HG02981 (cell line): ENCODE data around the gene CDC27.
"Not testable (repeated sequence)": the region's sequence is repeated elsewhere in the genome, so short reads cannot be mapped to it uniquely, and the experiment has no call there.

Experiments
- ATAC-seq: cut with Tn5 transposase; IDR thresholded peaks from one replicate; pipeline ENCODE4 v1.9.1; 2021; ENCODE audit warnings: mild to moderate bottlenecking, moderate library complexity; ENCODE audit not compliant: unreplicated experiment

The CDC27 gene

DNA sequence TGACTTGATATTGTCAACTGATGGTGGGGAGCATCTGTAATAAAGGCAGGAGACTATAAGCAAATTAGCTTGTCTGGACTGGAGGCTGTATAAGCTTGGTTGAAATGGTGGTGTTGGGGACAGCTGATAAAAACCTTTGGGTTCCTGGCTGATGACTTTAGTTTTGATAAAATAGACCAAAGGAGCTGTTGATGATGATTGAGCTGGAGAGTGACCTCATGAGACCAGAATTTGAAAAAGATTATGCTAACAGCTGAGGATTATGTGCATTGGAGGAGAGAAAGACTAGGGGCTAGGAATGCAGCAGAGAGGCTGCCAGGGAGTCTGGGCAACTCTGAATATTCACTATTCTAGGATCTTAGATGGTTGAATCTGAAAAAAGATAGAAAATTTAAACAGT is 8.7 kb upstream of the CDC27 start:
- no peak for ATAC-seq

DNA sequence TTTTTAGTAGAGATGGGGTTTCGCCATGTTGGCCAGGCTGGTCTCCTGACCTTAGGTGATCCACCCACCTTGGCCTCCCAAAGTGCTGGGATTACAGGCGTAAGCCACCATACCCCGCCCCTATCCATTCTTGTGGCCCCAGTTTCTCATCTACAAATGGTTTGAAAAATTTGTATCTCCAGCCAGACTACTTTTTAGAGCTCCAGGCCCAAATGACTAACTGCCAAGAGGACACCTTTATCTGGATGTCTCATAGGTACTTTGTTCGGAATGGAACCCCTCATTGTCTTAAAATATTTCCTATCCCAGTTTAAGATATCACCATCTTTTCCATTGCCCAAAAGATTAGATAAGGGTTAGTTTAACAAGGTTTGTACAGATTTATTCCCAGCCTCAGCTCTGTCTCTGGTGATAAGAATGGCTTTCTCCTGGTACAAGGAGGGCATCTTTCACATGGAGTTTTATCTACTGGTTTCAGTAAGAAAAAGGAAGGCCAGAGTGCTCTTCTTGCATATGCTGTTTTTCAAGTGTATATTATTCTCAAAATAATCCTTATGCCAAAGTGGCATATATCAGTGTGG is 4.9 kb upstream of the CDC27 start:
- no peak for ATAC-seq

DNA sequence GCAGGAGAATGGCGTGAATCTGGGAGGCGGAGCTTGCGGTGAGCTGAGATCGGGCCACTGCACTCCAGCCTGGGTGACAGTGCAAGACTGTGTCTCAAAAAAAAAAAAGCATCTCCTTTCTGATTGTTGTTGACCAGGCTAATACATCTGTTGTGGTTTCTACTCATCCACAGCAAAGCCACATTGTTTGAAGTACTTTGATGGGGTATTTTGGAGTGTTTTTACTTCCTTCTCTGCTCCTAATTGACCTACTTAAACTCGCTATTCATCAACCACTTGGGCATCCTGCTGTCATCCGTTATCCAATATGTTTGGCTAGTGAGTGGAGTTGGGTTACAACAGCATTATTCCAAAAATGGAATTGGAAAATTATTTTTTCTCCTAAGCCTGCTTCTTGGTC is 3.5 kb upstream of the CDC27 start:
- no peak for ATAC-seq

DNA sequence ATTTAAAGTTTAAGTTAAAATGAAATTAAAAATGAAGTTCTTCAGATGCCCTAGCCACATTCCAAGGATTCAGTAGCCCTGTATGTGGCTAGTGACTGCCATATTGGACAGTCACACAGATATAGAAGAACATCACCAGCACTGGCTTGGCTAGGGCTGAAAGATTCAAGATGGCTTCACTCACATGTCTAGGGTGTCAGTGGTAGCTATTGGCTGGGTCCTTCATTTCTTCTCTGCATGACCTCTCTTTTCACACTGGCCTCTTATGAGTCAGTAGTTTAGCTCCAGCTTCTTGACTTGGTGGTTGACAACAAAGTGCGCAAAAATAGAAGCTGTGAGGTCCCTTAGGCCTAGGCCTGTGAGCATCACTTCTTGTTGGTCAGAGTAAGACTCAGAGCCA is 1.7 kb upstream of the CDC27 start:
- no peak for ATAC-seq

DNA sequence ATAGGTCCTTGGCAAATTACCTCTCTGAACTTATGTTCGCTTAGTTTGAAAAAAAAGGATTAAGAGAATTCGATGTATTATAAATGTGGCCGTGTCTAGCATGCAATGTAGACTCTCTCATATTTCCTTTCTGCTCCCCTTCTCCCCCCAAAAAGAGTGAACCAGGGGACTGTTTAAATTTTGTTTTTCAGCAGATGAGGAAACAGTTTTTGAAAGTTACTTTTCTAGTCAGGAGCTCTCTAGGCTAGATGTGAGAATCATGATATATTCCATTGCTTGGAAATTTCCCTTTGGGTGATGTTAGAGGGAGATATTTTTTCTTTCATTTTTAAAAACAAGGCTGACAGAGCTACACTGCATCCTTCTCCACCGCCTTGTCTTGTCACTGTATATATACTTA is 1.1 kb upstream of the CDC27 start:
- no peak for ATAC-seq

DNA sequence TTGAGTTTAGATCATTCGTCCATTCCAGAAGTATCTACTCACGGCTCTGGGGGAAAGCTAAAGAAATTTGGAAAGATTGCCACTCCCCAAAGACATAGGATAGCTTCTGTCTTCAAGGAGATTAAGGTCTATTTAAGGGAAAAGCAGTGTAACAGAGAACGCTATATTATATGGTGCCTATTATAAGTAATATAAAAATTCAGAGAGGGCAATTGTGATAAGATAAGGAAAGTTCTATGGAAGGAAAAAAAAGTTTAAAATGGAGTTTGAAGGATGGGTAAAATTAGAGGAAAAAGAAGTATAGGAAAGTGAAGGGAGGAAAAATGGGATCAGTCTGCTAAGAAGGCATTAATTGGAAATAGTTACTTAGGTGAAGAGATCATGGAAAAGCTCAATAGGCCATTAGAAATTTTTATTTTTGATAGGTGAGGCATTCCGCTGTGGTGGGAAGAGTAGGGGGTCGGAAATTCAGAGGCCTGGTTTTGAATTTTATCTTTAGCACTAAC is 690 bp upstream of the CDC27 start:
- ATAC-seq, result peak; percentile 2

DNA sequence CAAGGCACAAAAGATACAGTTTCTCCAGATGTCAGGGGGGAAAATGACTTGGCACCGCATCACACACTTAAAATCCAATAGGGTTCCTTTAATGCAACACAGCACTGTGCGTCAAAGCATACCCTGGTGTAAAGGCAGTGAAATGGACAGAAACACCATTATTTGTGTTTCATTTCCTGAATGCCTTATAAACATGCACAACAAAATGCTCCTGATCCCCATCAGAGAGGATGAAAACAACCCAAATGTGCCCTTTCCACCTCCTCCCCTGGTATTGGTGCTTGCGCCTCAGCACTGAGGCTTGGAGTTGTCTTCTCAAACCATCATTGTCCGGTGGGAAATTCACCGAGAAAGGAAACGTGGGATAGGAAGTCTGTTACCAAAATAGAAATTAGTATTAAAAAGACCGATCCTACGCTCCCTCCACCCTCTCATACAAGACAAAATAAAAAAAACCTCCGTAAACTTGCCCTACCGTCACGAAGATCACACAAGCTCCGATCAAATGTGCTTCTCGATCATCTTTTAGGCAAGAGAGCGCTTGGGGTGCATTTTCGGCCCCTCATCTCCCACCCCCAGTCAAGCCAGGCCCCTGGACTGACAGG is 722 bp downstream of the CDC27 start:
- ATAC-seq, result no peak

DNA sequence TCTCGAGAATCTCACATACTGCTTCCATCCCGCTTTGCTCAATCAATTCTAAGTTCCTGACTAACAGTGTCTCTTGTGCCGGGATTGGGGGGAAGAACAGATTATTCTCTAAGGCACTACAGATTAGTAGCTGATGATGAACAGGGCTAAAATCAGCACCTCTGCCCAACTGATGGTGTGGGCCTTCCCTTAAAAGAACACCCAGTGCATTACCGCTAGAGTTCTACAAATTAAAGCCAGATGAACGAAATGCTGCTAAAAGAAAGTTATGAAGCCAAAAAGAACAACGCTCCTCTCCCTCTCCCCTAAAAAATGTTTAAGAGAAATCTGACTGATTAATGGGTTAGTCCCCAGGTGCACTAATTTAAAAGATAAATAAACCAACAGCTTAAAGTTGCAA is 4.4 kb downstream of the CDC27 start:
- no peak for ATAC-seq

DNA sequence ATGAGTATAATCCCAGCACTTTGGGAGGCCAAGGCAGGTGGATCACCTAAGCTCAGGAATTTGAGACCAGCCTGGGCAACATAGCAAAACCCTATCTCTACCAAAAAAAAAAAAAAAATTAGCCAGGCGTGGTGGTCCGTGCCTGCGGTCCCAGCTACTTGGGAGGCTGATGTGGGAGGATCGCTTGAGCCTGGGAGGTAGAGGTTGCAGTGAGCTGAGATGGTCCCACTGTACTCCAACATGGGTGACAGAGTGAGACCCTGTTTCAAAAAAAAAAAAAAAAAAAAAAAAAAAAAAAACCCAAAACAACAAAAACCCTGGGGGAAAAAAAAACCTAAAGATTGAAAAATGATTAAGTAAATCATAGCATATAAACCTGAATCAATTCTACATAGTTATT is 8.1 kb downstream of the CDC27 start:
- not testable (repeated sequence) for ATAC-seq

DNA sequence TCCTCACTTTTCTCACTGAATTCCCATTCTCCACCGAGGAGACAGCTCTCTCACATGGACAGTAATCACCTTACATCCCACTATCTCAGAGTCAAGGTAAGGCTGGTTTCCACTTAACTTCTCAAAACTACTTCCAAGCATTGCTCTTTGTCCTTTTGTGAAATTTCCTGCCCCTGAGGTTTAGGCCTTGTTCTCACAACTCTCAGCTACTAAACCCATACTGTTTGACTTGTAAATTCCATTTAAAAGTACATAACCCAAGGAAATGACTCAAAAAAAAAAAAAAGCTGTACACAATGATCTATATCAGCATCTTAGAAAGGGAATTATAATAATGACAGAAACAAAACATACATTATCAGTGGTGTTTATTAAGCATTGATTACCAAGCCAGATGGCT is 8.8 kb downstream of the CDC27 start:
- ATAC-seq, result no peak

DNA sequence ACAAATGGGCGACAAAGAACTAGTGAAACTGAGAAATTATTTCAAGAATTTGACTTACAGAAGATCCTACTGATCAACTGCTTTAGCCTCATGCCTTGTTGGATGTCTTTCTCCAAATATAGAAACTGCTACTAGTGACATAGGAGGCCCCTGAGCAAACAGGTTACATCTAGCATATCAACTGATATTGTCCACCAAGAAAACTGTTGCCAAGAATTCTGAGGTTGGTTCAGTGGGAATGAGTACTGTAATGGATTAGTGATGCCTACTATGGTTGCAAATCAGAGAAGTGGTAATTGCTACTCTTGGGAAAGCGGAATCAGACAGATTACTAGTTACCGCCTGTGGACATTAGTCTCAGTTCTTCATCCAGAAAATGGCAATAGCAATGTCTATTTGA is 10.0 kb downstream of the CDC27 start:
- ATAC-seq, result no peak

DNA sequence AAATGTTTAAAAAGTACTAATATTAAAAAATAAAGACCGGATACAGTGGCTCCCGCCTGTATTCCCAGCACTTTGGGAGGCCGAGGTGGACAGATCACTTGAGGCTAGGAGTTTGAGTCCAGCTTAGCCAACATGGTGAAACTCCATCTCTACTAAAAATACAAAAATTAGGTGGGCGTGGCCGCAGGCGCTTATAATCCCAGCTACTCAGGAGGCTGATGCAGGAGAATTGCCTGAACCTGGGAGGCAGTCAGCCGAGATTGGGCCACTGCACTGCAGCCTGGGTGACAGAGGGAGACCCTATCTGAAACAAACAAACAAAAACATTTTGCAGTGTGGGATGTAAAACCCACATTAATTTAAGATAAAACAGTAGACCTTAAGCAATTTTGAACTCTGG is 11.8 kb downstream of the CDC27 start:
- no peak for ATAC-seq

DNA sequence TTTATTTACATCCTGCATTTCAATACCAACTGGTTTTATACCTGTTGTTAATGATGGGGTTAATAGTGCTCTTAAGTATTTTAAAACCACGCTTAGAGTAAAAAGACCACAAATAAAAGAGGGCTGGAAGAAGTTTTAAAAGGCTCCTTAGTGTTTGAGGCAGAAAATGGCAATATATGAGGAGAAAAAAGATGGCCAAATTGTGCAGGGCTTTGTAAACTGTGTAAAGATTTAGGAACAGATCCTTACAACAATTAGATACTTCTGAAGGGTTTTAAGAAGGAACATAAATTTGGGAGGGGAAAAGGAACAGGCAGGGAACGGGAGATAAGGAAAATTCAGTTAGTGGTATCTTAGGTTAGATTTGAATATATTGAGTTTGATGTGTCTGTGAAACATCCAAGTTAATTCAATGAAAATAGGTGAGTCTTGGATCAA is 12.7 kb downstream of the CDC27 start:
- no peak for ATAC-seq

DNA sequence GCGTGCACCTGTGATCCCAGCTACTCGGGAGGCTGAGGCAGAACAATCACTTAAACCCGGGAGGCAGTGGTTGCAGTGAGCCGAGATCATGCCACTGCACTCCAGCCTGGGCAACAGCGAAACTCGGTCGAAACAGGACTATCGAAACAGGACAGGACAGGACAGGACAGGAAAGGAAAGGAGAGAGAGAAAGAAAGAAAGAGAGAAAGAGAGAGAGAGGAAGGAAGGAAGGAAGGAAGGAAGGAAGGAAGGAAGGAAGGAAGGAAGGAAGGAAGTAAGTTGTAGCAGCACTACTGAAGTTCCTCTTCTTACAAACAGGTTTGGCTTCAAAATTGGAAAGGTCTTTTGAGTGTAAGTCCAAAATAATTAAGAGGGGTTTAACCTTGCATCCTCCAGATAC is 14.3 kb downstream of the CDC27 start:
- not testable (repeated sequence) for ATAC-seq

DNA sequence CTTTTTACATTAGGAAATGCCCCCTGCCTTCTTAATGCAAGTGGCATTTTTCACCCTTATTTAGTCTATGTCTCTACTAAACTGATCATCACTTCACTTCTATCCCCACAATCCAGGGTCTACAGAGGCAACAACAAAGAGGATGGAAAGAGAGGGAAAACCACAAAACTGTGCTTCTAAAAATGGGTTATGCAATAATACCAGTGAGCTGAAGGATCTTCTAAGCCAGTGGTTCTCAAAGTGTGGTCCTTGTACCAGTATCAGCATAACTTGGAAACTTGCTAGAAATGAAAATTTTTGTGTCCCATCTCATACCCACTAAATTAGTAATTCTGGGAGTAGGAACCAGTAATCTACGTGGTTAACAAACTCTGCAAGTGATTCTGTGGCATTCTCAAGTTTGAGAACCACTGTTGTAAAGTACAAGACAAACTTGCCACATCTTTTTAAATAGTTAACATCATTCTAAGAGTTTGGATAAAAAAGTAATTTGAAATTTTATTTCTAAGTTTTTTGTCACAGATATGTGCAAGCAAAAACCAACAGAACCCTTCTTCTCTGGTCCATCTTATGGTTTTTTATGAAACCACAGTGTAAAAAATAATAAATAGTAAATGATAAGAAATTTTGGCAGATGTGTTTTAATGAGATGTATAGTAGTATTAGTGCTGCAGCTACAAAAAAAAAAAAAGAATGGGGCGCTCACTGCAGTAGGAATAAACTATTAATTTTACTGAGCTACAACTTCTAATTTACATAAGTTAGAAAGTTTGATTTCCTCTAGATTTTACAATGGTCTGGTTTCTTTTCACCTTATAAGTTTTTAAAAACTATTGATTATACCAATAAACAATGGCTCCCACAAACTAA is 16.2 kb downstream of the CDC27 start:
- ATAC-seq, result no peak

DNA sequence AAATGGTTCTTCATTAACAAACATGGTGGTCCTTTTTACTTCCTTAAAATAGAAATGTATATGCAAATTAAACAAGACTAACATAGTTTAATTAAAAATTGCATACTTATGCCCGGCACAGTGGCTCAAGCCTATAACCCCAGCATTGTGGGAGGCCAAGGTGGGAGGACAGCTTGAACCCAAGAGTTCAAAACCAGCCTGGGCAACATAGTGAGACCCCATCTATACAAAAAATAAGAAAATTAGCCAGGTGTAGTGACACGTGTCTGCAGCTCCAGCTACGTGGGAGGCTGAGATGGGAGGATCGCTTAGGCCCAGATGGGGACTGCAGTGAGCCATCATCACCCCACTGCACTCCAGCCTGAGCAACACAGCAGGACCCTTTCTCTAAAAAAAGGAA is 18.4 kb downstream of the CDC27 start:
- ATAC-seq, result no peak

DNA sequence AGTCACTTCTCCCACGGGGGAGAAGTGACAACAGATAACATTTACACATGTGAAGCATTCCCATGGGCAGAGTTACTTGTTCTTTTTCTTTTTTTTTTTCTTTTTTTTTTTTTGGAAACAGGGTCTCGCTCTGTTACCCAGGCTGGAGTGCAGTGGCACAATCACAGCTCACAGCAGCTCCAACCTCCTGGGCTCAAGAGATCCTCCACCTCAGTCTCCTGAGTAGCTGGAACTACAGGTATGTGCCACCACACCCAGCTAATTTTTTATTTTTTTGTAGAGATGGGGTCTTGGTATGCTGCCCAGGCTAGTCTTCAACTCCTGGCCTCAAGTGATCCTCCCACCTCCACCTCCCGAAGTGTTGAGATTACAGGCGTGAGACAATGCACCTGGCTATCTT is 20.2 kb downstream of the CDC27 start:
- ATAC-seq, result not testable (repeated sequence)

DNA sequence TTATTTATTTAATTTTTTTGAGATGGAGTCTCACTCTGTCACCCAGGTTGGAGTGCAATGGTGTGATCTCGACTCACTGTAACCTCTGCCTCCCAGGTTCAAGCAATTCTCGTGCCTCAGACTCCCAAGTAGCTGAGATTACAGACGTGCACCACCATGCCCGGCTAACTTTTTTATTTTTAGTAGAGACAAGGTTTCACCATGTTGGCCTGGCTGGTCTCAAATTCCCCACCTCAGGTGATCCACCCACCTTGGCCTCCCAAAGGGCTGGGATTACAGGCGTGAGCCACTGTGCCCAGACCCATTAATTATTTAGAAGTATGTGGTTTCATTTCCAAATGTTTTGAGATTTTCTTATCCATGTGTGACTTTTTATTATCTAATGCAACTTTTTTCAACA is 22.2 kb downstream of the CDC27 start:
- ATAC-seq, result not testable (repeated sequence)

DNA sequence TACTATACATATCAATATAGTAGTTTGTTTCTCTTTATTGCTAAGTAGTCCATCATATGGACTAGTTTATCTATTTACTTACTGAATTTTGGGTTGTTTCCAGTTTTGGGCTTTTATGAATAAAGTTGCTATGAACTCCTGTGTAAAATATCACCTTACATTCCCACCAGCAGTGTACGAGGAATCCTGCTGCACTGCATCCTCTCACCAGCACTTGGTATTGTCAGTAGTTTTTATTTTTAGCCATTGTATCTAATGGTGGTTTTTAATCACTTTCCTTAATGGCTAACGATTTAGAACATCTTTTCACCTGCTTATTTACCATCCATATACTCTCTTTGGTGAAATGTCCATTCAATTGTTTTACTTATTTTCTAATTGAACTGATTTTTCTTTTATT is 24.0 kb downstream of the CDC27 start:
- no peak for ATAC-seq

DNA sequence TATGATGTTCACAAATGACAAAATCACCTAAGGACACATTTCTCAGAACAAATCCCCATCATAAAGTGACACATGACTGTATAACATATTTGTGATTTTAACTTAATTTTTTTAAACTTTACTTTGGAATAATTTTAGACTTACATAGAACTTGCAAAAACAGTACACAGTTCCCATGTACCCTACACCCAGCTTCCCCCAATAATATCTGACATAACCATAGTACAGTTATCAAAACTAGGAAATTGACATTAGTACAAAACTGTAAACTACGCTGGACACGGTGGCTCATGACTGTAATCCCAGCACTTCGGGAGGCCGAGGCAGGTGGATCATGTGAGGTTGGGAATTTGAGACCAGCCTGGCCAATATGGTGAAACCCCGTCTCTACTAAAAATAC is 24.8 kb downstream of the CDC27 start:
- ATAC-seq, result no peak

DNA sequence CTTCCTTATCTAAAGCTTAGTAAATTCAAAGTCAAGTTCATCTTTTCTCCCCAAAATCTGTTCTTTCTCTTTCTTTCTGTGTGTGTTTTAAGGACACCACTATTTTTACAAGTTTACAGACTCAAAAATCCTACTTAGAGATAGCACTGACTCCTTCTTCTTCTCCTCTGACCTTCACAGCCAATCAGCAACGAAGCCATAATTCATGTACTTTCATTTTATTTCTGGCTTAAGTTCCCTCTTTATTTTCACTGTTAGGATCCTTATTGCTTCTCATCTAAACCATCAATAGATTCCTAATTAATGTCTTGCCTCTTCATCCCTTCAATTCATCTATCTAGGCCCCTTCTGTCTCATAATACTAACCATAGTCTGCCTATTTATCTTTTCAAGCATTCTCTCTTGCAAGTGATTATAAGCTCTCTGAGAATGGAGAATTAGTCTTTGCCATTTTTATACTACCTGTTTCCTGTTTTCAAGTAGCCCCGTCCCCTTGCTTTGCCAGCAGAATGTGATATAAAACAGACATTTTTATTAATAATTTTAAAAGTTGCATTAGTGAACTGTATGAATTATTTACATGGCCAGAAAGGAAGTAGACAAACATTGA is 27.0 kb downstream of the CDC27 start:
- ATAC-seq, result no peak

DNA sequence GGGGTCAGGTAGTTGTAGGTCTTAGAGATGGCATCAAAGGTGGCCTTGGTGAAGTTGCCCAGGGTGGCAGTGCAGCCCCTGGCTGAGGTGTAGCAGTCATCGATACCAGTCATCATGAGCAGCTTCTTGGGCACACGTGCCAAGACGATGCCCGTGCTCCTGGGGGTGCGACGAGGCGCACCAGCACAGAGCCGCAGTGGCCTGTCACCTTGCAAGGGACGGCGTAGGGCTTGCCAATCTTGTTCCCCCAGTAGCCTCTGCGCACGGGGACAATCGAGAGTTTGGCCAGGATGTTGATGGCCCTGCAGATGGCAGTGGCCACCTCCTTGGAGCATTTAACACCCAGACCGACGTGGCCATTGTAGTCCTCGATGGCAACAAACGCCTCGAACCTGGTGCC is 29.8 kb downstream of the CDC27 start:
- ATAC-seq, result no peak
